ENCODE measurements around the gene IFRD1. TPM values are rescaled to one million over a fixed set of nuclear protein-coding genes. Genes with fewer than 3 reads are reported as not detected.

The IFRD1 gene
- total RNA-seq, 4 donors from 2014 or later, result 88.5 to 99.4 (median 92.7) TPM

- TF ChIP-seq CTCF (IDR thresholded peaks at IDR 0.05; ENCODE audit: low read depth), result no peak
These were observed 50.4 kb downstream of the IFRD1 start for GRCh38 chr7:112500619-112501018.

- no peak for TF ChIP-seq CTCF (IDR thresholded peaks at IDR 0.05; ENCODE audit: low read depth)
These were observed 51.7 kb downstream of the IFRD1 start for GRCh38 chr7:112501801-112502503.

- no peak for TF ChIP-seq CTCF (IDR thresholded peaks at IDR 0.05; ENCODE audit: low read depth)
These were observed 52.4 kb downstream of the IFRD1 start for GRCh38 chr7:112502700-112503099.

- no peak for TF ChIP-seq CTCF (IDR thresholded peaks at IDR 0.05; ENCODE audit: low read depth)
These were observed 53.2 kb downstream of the IFRD1 start for GRCh38 chr7:112503361-112503972.

GRCh38 chr7:112504093-112504695 is 53.9 kb downstream of the IFRD1 start:
- TF ChIP-seq CTCF (IDR thresholded peaks at IDR 0.05; ENCODE audit: low read depth), result no peak

GRCh38 chr7:112505495-112505894 is 55.2 kb downstream of the IFRD1 start:
- TF ChIP-seq CTCF (IDR thresholded peaks at IDR 0.05; ENCODE audit: low read depth), result no peak

- no peak for TF ChIP-seq CTCF (IDR thresholded peaks at IDR 0.05; ENCODE audit: low read depth)
These were observed 58.1 kb downstream of the IFRD1 start for GRCh38 chr7:112508404-112508803.

All from subcutaneous adipose tissue (tissue), 4 donors.